A673 (cell line): ENCODE data around the gene SLC19A1.

ENCODE experiments used
- CTCF ChIP-seq: fragments of 300-800, 200-600 bp; sonication (generic); conservative IDR thresholded peaks from 2 replicates; pipeline ENCODE4 v1.5.1; 2017; ENCODE audit warnings: low read depth, mild to moderate bottlenecking, antibody characterized with exemption, low read length, moderate library complexity, mixed read lengths
- EZH2 ChIP-seq: fragments of 200-600 bp; sonication (generic); IDR thresholded peaks from 2 replicates; pipeline ENCODE4 v1.6.1; 2017; ENCODE audit warnings: borderline replicate concordance, low read depth, mild to moderate bottlenecking, mixed read lengths, antibody characterized with exemption, low read length; ENCODE audit not compliant: poor library complexity, severe bottlenecking

- no peak for TF ChIP-seq CTCF
- no peak for TF ChIP-seq EZH2
Observed at GRCh38 chr21:45545236-45545570, 3.0 kb upstream of the SLC19A1 start.
